Heart right ventricle (tissue), 16 donors: Measurements from ENCODE around the gene FRS2. TPM values are rescaled to one million over a fixed set of nuclear protein-coding genes. Genes with fewer than 3 reads are reported as not detected.

ENCODE experiments used
- ATAC-seq, 8 donors: fragments of 200-7000 bp; cut with Tn5 transposase; one replicate each; pipeline ENCODE4 v1.9.1; 2020; ENCODE audit warnings: mild to moderate bottlenecking in 8 of 8, moderate library complexity in 8 of 8, moderate number of reproducible peaks in 1 of 8
- DNase-seq, 2 donors: peaks; one replicate each; pipeline ENCODE4 v3.0.0-alpha.2; 2020
- H3K27ac ChIP-seq, 10 donors: fragments of 200-600 bp; sonication (generic) in 2 of 10; one replicate each; pipeline versions ENCODE4 v1.5.0 to v1.8.0; 2020 to 2022; ENCODE audit warnings: mild to moderate bottlenecking in 3 of 10
- H3K27me3 ChIP-seq, 7 donors: fragments of 200-600 bp; one replicate each; pipeline ENCODE4 v1.8.0; 2021 to 2022; ENCODE audit warnings: mild to moderate bottlenecking in 2 of 7
- H3K36me3 ChIP-seq, 9 donors: fragments of 200-600 bp; sonication (generic) in 1 of 9; one replicate each; pipeline versions ENCODE4 v1.5.0 to v1.8.0; 2020 to 2022; ENCODE audit warnings: mild to moderate bottlenecking in 2 of 9
- H3K4me1 ChIP-seq, 9 donors: fragments of 200-600 bp; sonication (generic) in 1 of 9; one replicate each; pipeline versions ENCODE4 v1.5.0 to v1.8.0; 2020 to 2022; ENCODE audit warnings: mild to moderate bottlenecking in 4 of 9
- H3K4me3 ChIP-seq, 10 donors: fragments of 200-600 bp; sonication (generic) in 2 of 10; one replicate each; pipeline versions ENCODE4 v1.5.0 to v1.8.0; 2020 to 2022; ENCODE audit warnings: mild to moderate bottlenecking in 7 of 10, moderate library complexity in 2 of 10
- H3K9me3 ChIP-seq, 11 donors: fragments of 200-600 bp in 10 of 11; sonication (generic) in 2 of 11; one replicate each; pipeline versions ENCODE4 v1.5.0 to v1.8.0; 2013 to 2022; ENCODE audit warnings: mild to moderate bottlenecking in 2 of 11, control low read depth in 1 of 11, moderate library complexity in 1 of 11
- CTCF ChIP-seq, 9 donors: fragments of 200-600 bp; sonication (generic) in 2 of 9; IDR thresholded peaks; one replicate each; pipeline versions ENCODE4 v1.5.0 to v1.8.0; 2021 to 2022; ENCODE audit warnings: antibody characterized with exemption in 9 of 9, mild to moderate bottlenecking in 5 of 9, moderate library complexity in 1 of 9
- WGBS, 2 donors: extraction: QIAGEN DNeasy Blood & Tissue Kit; methylation state at CpG; one replicate each; pipeline ENCODE4 v1.1.7; 2013; ENCODE audit warnings: inconsistent platforms in 1 of 2; 5-methylcytosine and 5-hydroxymethylcytosine counted together
- intact Hi-C, 10 donors: fragments of 100-400 bp; cut with DNase I; formaldehyde crosslinking; loops; one replicate each; pipeline versions ENCODE4 v1.11.1 to v1.14.2; 2022
- polyA plus RNA-seq, 2 donors: library from polyadenylated mRNA; stranded (reverse); fragments of 200-250 nt; gene quantifications; one replicate each; pipeline ENCODE4 v1.2.3, GENCODE V29; 2013
- total RNA-seq, 10 donors: library from RNA; stranded (reverse); fragmentation: NEBNext Ultra II Directional in 3 of 10; extraction: Animal tissue kit (Norgen Biotek cat#: 25700) in 3 of 10; gene quantifications; one replicate each; pipeline versions ENCODE4 v1.2.1 to v1.2.4, GENCODE V29; 2021 to 2023
- donor health status: Arrhythmogenic right ventricular cardiomyopathy.
- donor health status: ischemic (EF 13 %, LVEDD 7.1; RV severe dilation, severe dysfunction).
- donor health status: healthy with polysubstance abuse.
- donor health status: DM: no; HTN: yes; CAD: no.
- donor health status: DM: no; HTN: no; CAD: no.
- donor health status: ischemic (EF 25% LVEDD 6.9; RV normal size, moderate dysfunction).
- donor health status: ischemic (EF 25% LVEDD 5.7; RV mildly dilated, moderate dysfunction).
- donor health status: healthy.
- donor health status: DM: yes; HTN: yes; CAD: no.
- donor health status: Ischemic cardiomyopathy.
- donor health status: ischemic (EF 35%, LVEDD 5.7; RV mildly dilated, moderate dysfunction).
- donor health status: nonischemic (EF 11% LVEDD 7.7; RV severe dilation, severe dysfunction).
- donor health status: DM: yes; HTN: yes; CAD: no.
- donor health status: PGD.
- donor health status: ischemic (EF 29% LVEDD 5.4; RV normal size, mild dysfunction).
- donor health status: nonischemic (EF 23%, LVEDD 6.1; RV moderate dilation, normal function).

Gene FRS2
- total and polyA plus RNA-seq, 12 donors: 2.9 to 26.0 (median 19.7) TPM

GRCh38 chr12:69533844-69534243 lies 63.7 kb downstream of the FRS2 start:
- H3K9me3 ChIP-seq: no peaks in the 10 kb centered on the region
- no peak for DNase-seq
- TF ChIP-seq CTCF (IDR thresholded peaks at IDR 0.05): no peak
- no peak for ATAC-seq
- H3K27ac ChIP-seq: peak overlapping the region in 8 of 10 donors; percentile 10 to 74 (median 41)
- H3K27me3 ChIP-seq: no peaks in the 10 kb centered on the region
- H3K4me3 ChIP-seq: no peak overlapping the region
- peaks cover 0 to 31% (median 0%) of the 10 kb centered on the region in 9 donors for H3K36me3 ChIP-seq
- H3K4me1 ChIP-seq: peaks cover 0 to 30% (median 17%) of the 10 kb centered on the region in 9 donors
- 85% methylated on average over 3 of the region's 3 CpGs for WGBS, 2 donors
- intact Hi-C loops: no loop called here

- ATAC-seq (peak; percentile 72 to 100 (median 96)), DNase-seq (peak in 1 of 2 donors; percentile 74)
- intact Hi-C loops: no loop called here
- Histone ChIP-seq H3K9me3 (no peaks in the 10 kb centered on the region), H3K4me1 (peaks cover 0 to 24% (median 16%) of the 10 kb centered on the region in 9 donors), H3K27me3 (no peaks in the 10 kb centered on the region), H3K27ac (peak overlapping the region in 8 of 10 donors; percentile 15 to 74 (median 41)), H3K4me3 (no peak overlapping the region), H3K36me3 (peaks cover 0 to 31% (median 0%) of the 10 kb centered on the region in 9 donors)
- WGBS, 2 donors: 27 to 29% methylated on average over 3 of the region's 3 CpGs
- TF ChIP-seq CTCF (IDR thresholded peaks at IDR 0.05): no peak
Observed at GRCh38 chr12:69534389-69534822, 64.2 kb downstream of the FRS2 start.

GRCh38 chr12:69540987-69541386 lies 70.8 kb downstream of the FRS2 start:
- Histone ChIP-seq H3K9me3 (peaks cover 0 to 25% (median 0%) of the 10 kb centered on the region in 11 donors), H3K4me3 (no peak overlapping the region), H3K36me3 (peaks cover 0 to 16% (median 0%) of the 10 kb centered on the region in 9 donors), H3K4me1 (peaks cover 0 to under 1% (median 0%) of the 10 kb centered on the region in 9 donors), H3K27ac (no peak overlapping the region), H3K27me3 (no peaks in the 10 kb centered on the region)
- no peak for ATAC-seq
- 69 to 78% methylated on average over 2 of the region's 2 CpGs for WGBS, 2 donors
- no peak for DNase-seq
- TF ChIP-seq CTCF (IDR thresholded peaks at IDR 0.05): peak in 2 of 9 donors; percentile 17 to 20
- intact Hi-C loops: no loop called here

- TF ChIP-seq CTCF (IDR thresholded peaks at IDR 0.05): no peak
- no peak for ATAC-seq
- 95 to 100% methylated on average over 1 of the region's 1 CpG for WGBS, 2 donors
Observed at GRCh38 chr12:69544087-69544486, 73.9 kb downstream of the FRS2 start.

More at GRCh38 chr12:69544087-69544486, 73.9 kb downstream of the FRS2 start:
- Histone ChIP-seq H3K36me3 (peaks cover 0 to 16% (median 0%) of the 10 kb centered on the region in 9 donors), H3K27me3 (no peaks in the 10 kb centered on the region), H3K4me3 (no peak overlapping the region), H3K9me3 (peaks cover 0 to 25% (median 0%) of the 10 kb centered on the region in 11 donors), H3K27ac (no peak overlapping the region), H3K4me1 (no peaks in the 10 kb centered on the region)
- intact Hi-C loops: no loop called here
- no peak for DNase-seq
